Measurements from ENCODE around the gene LGALS3BP.

DNA sequence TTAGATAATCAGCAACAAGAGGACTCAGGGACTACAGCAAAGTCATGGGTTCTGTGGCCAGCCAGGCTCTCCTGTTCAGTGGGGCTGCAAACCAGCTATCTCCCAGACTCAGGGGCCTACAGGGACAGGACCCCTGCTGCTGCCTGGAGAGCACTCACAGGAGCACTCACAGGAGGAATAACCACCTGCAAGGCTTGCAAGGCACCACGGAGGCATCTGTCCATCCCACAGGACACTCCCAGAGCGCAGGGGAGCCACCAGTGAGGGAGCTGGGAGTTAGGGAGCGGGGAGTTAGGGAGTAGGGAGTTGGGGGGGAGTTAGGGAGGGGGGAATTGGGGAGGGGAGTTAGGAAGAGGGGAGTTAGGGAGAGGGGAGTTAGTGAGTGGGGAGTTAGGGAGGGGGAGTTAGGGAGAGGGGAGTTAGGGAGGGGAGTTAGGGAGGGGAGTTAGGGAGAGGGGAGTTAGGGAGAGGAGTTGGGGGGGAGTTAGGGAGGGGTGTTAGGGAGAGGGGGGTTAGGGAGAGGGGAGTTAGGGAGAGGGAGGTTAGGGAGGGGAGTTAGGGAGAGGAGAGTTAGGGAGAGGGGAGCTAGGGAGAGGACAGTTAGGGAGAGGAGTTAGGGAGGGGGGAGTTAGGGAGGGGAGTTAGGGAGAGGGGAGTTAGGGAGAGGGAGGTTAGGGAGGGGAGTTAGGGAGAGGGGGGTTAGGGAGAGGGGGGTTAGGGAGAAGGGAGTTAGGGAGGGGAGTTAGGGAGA, 24.1 kb upstream of the LGALS3BP start:
- TF ChIP-seq CTCF (IDR thresholded peaks at IDR 0.05), result no peak
- no peak for TF ChIP-seq POLR2A (IDR thresholded peaks at IDR 0.05)
